Neuronal stem cell (in vitro differentiated cells): ENCODE measurements around the gene RUVBL1.

Experiments
- DNase-seq: peaks from one replicate; pipeline ENCODE4 v3.0.0-alpha.2; 2013; ENCODE audit warnings: low spot score
- H2AFZ ChIP-seq: one replicate; pipeline ENCODE4 v1.6.1; 2013; ENCODE audit warnings: mild to moderate bottlenecking, low read length, inconsistent platforms
- H2AK5ac ChIP-seq: 2 replicates; pipeline ENCODE4 v1.6.1; 2013; ENCODE audit warnings: low read depth, mild to moderate bottlenecking, inconsistent platforms, low read length, moderate library complexity, mixed read lengths
- H2BK120ac ChIP-seq: 2 replicates; pipeline ENCODE4 v1.6.1; 2013; ENCODE audit warnings: low read depth, mild to moderate bottlenecking, inconsistent platforms, low read length, moderate library complexity, mixed read lengths
- H2BK12ac ChIP-seq: one replicate; pipeline ENCODE4 v1.6.1; 2013; ENCODE audit warnings: low read length, inconsistent platforms
- H2BK15ac ChIP-seq: 2 replicates; pipeline ENCODE4 v1.6.1; 2013; ENCODE audit warnings: mild to moderate bottlenecking, low read length, inconsistent platforms, mixed read lengths
- H2BK5ac ChIP-seq: one replicate; pipeline ENCODE4 v1.6.1; 2013; ENCODE audit warnings: inconsistent platforms, mild to moderate bottlenecking, low read length, moderate library complexity
- H3K14ac ChIP-seq: one replicate; pipeline ENCODE4 v1.6.1; 2013; ENCODE audit warnings: low read length, inconsistent platforms
- H3K18ac ChIP-seq: 2 replicates; pipeline ENCODE4 v1.6.1; 2013; ENCODE audit warnings: low read length, inconsistent platforms
- H3K23ac ChIP-seq: 2 replicates; pipeline ENCODE4 v1.6.1; 2013; ENCODE audit warnings: low read depth, mild to moderate bottlenecking, mixed read lengths, low read length, inconsistent platforms; ENCODE audit not compliant: poor library complexity
- H3K27ac ChIP-seq: replicated peaks from 3 replicates; pipeline ENCODE4 v1.5.1; 2013; ENCODE audit warnings: low read length, inconsistent platforms
- H3K27me3 ChIP-seq, 3 experiments: 2 replicates each; pipeline ENCODE4 v1.6.1; 2013; ENCODE audit warnings: low read length in 3 of 3, mild to moderate bottlenecking in 2 of 3, inconsistent platforms in 1 of 3, low read depth in 1 of 3, mixed read lengths in 1 of 3, moderate library complexity in 1 of 3; ENCODE audit not compliant: control insufficient read depth in 3 of 3, insufficient read depth in 3 of 3
- H3K36me3 ChIP-seq, 2 donors: replicated peaks in 1 of 2; 2 replicates each; pipeline ENCODE4 v1.6.1; 2013; ENCODE audit warnings: low read length in 2 of 2; ENCODE audit not compliant: control insufficient read depth in 2 of 2, insufficient read depth in 2 of 2
- H3K4ac ChIP-seq: 2 replicates; pipeline ENCODE4 v1.6.1; 2013; ENCODE audit warnings: inconsistent platforms, mild to moderate bottlenecking, low read length, moderate library complexity
- H3K4me1 ChIP-seq, 2 donors: 1 replicate in 1 of 2; 2 replicates in 1 of 2; pipeline ENCODE4 v1.6.1; 2013; ENCODE audit warnings: low read length in 2 of 2, low read depth in 1 of 2; ENCODE audit not compliant: control insufficient read depth in 2 of 2, insufficient read depth in 1 of 2
- H3K4me2 ChIP-seq: one replicate; pipeline ENCODE4 v1.6.1; 2013; ENCODE audit warnings: mild to moderate bottlenecking, low read length, inconsistent platforms; ENCODE audit not compliant: insufficient read depth, poor library complexity, severe bottlenecking
- H3K4me3 ChIP-seq, 2 donors: 2 replicates each; pipeline ENCODE4 v1.5.1; 2013; ENCODE audit warnings: low read length in 2 of 2, mild to moderate bottlenecking in 2 of 2, inconsistent platforms in 1 of 2, moderate library complexity in 1 of 2
- H3K79me1 ChIP-seq: one replicate; pipeline ENCODE4 v1.6.1; 2013; ENCODE audit warnings: low read depth, mild to moderate bottlenecking, inconsistent platforms, low read length, moderate library complexity
- H3K9ac ChIP-seq: one replicate; pipeline ENCODE4 v1.6.1; 2013; ENCODE audit warnings: mild to moderate bottlenecking, low read depth, low read length, inconsistent platforms; ENCODE audit not compliant: poor library complexity
- H3K9me3 ChIP-seq, 2 donors: replicated peaks in 1 of 2; 2 replicates each; pipeline versions ENCODE3 to v1.6.1; 2013; ENCODE audit warnings: low read length in 2 of 2, mild to moderate bottlenecking in 2 of 2, inconsistent platforms in 1 of 2, low read depth in 1 of 2, mixed read lengths in 1 of 2, moderate library complexity in 1 of 2; ENCODE audit not compliant: control insufficient read depth in 2 of 2, insufficient read depth in 1 of 2
- H4K8ac ChIP-seq: one replicate; pipeline ENCODE4 v1.6.1; 2013; ENCODE audit warnings: low read depth, mild to moderate bottlenecking, inconsistent platforms, low read length, moderate library complexity
- H4K91ac ChIP-seq: one replicate; pipeline ENCODE4 v1.6.1; 2013; ENCODE audit warnings: low read length, low read depth, mild to moderate bottlenecking, inconsistent platforms; ENCODE audit not compliant: poor library complexity
- WGBS, 2 donors: extraction: QIAGEN DNeasy Blood & Tissue Kit; methylation state at CpG; one replicate each; pipeline ENCODE4 v1.1.7; 2013; ENCODE audit warnings: missing lambda C conversion rate in 2 of 2, mixed read lengths in 1 of 2; ENCODE audit not compliant: insufficient read length in 2 of 2, insufficient replicate concordance in 1 of 2; ENCODE audit errors: extremely low coverage in 2 of 2; 5-methylcytosine and 5-hydroxymethylcytosine counted together

RUVBL1 gene

GRCh38 chr3:128054367-128054766 lies 69.2 kb downstream of the RUVBL1 start:
- no peak overlapping the region for H2AK5ac ChIP-seq
- DNase-seq: no peak
- H2AFZ ChIP-seq: no peak overlapping the region
- no CpG with 5 or more reads among the region's 3 CpGs for WGBS, 2 donors
- no peak overlapping the region for H3K9ac ChIP-seq
- no peaks in the 10 kb centered on the region for H3K9me3 ChIP-seq
- no peak overlapping the region for H3K18ac ChIP-seq
- no peak overlapping the region for H3K4ac ChIP-seq
- no peak overlapping the region for H3K14ac ChIP-seq
- no peak overlapping the region for H2BK12ac ChIP-seq
- H3K36me3 ChIP-seq: peaks cover 18 to 58% of the 10 kb centered on the region in 2 donors
- no peak overlapping the region for H2BK120ac ChIP-seq
- no peak overlapping the region for H4K8ac ChIP-seq
- H3K4me3 ChIP-seq: no peak overlapping the region
- no peak overlapping the region for H3K27ac ChIP-seq
- no peak overlapping the region for H3K4me2 ChIP-seq
- H2BK5ac ChIP-seq: no peak overlapping the region
- no peak overlapping the region for H3K23ac ChIP-seq
- no peaks in the 10 kb centered on the region for H3K27me3 ChIP-seq
- peaks cover 5% of the 10 kb centered on the region for H3K79me1 ChIP-seq
- H2BK15ac ChIP-seq: no peak overlapping the region
- H4K91ac ChIP-seq: no peak overlapping the region
- peaks cover 8 to 17% of the 10 kb centered on the region in 2 donors for H3K4me1 ChIP-seq

GRCh38 chr3:128053614-128054013 lies 70.0 kb downstream of the RUVBL1 start:
- H3K9ac ChIP-seq: no peak overlapping the region
- peak overlapping the region; percentile 1 to 97 for H3K4me3 ChIP-seq
- no peak overlapping the region for H3K18ac ChIP-seq
- H4K8ac ChIP-seq: no peak overlapping the region
- H3K27me3 ChIP-seq: no peaks in the 10 kb centered on the region
- H3K23ac ChIP-seq: no peak overlapping the region
- DNase-seq: no peak
- H3K36me3 ChIP-seq: peaks cover 18 to 50% of the 10 kb centered on the region in 2 donors
- H4K91ac ChIP-seq: no peak overlapping the region
- peaks cover 5% of the 10 kb centered on the region for H3K79me1 ChIP-seq
- no peak overlapping the region for H2BK120ac ChIP-seq
- H3K4me2 ChIP-seq: no peak overlapping the region
- whole genome bisulfite sequencing, 2 donors: no CpG with 5 or more reads among the region's 6 CpGs
- no peak overlapping the region for H2AK5ac ChIP-seq
- H2BK5ac ChIP-seq: no peak overlapping the region
- H3K27ac ChIP-seq: no peak overlapping the region
- no peak overlapping the region for H3K4ac ChIP-seq
- peaks cover 8 to 17% of the 10 kb centered on the region in 2 donors for H3K4me1 ChIP-seq
- no peak overlapping the region for H3K14ac ChIP-seq
- H2BK12ac ChIP-seq: no peak overlapping the region
- no peak overlapping the region for H2BK15ac ChIP-seq
- H3K9me3 ChIP-seq: no peaks in the 10 kb centered on the region
- no peak overlapping the region for H2AFZ ChIP-seq

- H3K9ac ChIP-seq: peak overlapping the region; percentile 97
- H3K18ac ChIP-seq: peak overlapping the region; percentile 97
- H3K27me3 ChIP-seq: no peaks in the 10 kb centered on the region
- H2AK5ac ChIP-seq: no peak overlapping the region
- peaks cover 16 to 44% of the 10 kb centered on the region in 2 donors for H3K36me3 ChIP-seq
- peaks cover 8 to 17% of the 10 kb centered on the region in 2 donors for H3K4me1 ChIP-seq
- H2AFZ ChIP-seq: peak overlapping the region; percentile 93
- peak overlapping the region; percentile 59 for H3K4me2 ChIP-seq
- H4K8ac ChIP-seq: no peak overlapping the region
- H2BK15ac ChIP-seq: no peak overlapping the region
- peak overlapping the region; percentile 90 for H2BK5ac ChIP-seq
- peak overlapping the region; percentile 97 for H3K4me3 ChIP-seq
- H3K14ac ChIP-seq: peak overlapping the region; percentile 1
- peak overlapping the region; percentile 42 for H3K27ac ChIP-seq
- no peak overlapping the region for H2BK120ac ChIP-seq
- H3K23ac ChIP-seq: peak overlapping the region; percentile 94
- H3K9me3 ChIP-seq: no peaks in the 10 kb centered on the region
- no peak overlapping the region for H4K91ac ChIP-seq
- no peak overlapping the region for H3K4ac ChIP-seq
- WGBS, 2 donors: no CpG with 5 or more reads among the region's 33 CpGs
- no peak overlapping the region for H2BK12ac ChIP-seq
- H3K79me1 ChIP-seq: peaks cover 5% of the 10 kb centered on the region
- DNase-seq: no peak
These were observed 70.8 kb downstream of the RUVBL1 start for GRCh38 chr3:128052595-128053351.

- H3K23ac ChIP-seq: peak within 1 kb of the TSS; percentile 99
- peak within 1 kb of the TSS; percentile 97 for H3K4me3 ChIP-seq
- H3K79me1 ChIP-seq: peaks cover 2% of the 10 kb centered on the region
- H2AFZ ChIP-seq: peak within 1 kb of the TSS; percentile 94
- H2BK120ac ChIP-seq: no peak within 1 kb of the TSS
- peak within 1 kb of the TSS; percentile 99 for H3K14ac ChIP-seq
- H2BK15ac ChIP-seq: peak within 1 kb of the TSS; percentile 45
- H3K27me3 ChIP-seq: no peaks in the 10 kb centered on the region
- peak within 1 kb of the TSS; percentile 99 for H3K4me2 ChIP-seq
- peaks cover 13 to 38% of the 10 kb centered on the region in 2 donors for H3K36me3 ChIP-seq
- H2BK5ac ChIP-seq: peak within 1 kb of the TSS; percentile 90
- peak; percentile 88 for DNase-seq
- peak within 1 kb of the TSS; percentile 14 for H2BK12ac ChIP-seq
- peak within 1 kb of the TSS; percentile 42 for H3K27ac ChIP-seq
- peak within 1 kb of the TSS; percentile 99 for H3K9ac ChIP-seq
- H3K4me1 ChIP-seq: peaks cover 8 to 17% of the 10 kb centered on the region in 2 donors
- H3K9me3 ChIP-seq: no peaks in the 10 kb centered on the region
- peak within 1 kb of the TSS; percentile 24 for H2AK5ac ChIP-seq
- no peak within 1 kb of the TSS for H3K4ac ChIP-seq
- no peak within 1 kb of the TSS for H4K91ac ChIP-seq
- peak within 1 kb of the TSS; percentile 98 for H3K18ac ChIP-seq
- no CpG with 5 or more reads among the region's 90 CpGs for WGBS, 2 donors
- H4K8ac ChIP-seq: peak within 1 kb of the TSS; percentile 29
These were observed 71.6 kb downstream of the RUVBL1 start, which contains the start of gene SEC61A1 for GRCh38 chr3:128051837-128052594. Gene SEC61A1 (plus strand): TSS chr3:128052437. CDS start chr3:128052553, 116 bp downstream.
